HG03575 (cell line): ENCODE measurements around the gene TPGS1.

Source experiments
- ATAC-seq: cut with Tn5 transposase; IDR thresholded peaks from one replicate; pipeline ENCODE4 v1.9.1; 2021; ENCODE audit not compliant: unreplicated experiment, insufficient number of reproducible peaks, low FRiP score; ENCODE audit errors: extremely low read depth

TPGS1 gene, protein sequence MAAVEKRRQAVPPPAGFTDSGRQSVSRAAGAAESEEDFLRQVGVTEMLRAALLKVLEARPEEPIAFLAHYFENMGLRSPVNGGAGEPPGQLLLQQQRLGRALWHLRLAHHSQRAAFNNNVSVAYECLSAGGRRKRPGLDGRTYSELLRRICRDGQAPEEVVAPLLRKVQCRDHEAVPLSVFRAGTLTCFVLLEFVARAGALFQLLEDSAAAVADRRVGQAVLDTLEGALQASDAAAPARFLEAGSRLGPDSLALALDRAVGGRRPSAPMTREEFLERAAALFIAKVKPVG

DNA sequence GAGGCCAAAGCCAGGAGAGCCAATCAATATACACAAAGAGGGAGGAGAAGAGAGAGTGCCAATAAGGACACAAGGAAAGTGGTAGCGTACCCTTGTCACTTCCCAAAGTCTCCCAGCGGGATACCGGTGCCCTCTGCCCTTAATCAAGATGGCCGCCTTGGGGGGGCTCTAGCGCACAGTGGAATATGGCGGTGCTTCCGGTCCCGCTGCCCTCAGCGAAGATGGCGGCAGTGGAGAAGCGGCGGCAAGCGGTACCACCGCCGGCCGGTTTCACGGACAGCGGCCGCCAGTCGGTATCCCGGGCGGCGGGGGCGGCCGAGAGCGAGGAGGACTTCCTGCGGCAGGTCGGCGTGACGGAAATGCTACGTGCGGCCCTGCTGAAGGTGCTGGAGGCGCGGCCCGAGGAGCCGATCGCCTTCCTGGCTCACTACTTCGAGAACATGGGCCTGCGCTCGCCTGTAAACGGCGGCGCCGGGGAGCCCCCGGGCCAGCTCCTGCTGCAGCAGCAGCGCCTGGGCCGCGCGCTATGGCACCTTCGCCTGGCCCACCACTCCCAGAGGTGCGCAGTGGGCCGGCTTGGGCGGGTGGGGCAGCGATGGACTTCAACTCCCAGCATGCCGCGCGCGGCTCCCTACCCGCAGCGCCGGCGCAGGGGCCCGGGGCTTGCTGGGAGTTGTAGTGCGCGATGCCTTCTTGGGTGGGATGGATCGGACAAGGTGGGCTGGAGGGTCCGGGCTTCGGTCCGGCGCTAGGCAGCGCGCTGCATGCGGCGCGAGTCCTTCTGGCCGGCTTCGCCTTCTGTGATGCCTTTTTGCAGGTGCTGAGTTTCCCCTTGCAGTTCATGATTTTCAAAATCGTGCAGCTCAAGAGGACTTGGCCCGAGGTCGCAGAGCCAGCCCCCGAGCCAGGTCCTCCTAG lies at the start of gene TPGS1:
TSS of gene TPGS1 (plus strand) at position 212 of the 918 bp plus-strand sequence. CDS start at position 222, 10 bp downstream.
- ATAC-seq: peak; percentile 32

DNA sequence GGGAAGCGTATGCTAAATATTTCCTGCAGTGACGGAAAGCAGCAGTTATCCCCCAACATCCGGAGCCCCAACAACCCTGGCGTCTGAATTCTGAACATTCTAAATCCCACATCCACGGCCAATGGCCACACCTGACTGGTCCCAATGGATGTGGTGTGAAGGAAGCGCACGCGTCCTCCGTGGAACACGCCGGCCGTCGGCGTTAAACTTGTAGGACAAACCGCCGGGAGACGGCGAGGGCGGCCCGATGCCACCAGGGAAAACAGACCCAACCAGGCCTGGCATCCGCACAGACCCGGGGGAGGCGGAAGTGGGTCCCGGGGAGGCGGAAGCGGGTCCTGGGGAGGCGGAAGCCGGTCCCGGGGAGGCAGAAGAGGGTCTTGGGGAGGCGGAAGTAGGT lies 49.7 kb upstream of the TPGS1 start:
- no peak for ATAC-seq

DNA sequence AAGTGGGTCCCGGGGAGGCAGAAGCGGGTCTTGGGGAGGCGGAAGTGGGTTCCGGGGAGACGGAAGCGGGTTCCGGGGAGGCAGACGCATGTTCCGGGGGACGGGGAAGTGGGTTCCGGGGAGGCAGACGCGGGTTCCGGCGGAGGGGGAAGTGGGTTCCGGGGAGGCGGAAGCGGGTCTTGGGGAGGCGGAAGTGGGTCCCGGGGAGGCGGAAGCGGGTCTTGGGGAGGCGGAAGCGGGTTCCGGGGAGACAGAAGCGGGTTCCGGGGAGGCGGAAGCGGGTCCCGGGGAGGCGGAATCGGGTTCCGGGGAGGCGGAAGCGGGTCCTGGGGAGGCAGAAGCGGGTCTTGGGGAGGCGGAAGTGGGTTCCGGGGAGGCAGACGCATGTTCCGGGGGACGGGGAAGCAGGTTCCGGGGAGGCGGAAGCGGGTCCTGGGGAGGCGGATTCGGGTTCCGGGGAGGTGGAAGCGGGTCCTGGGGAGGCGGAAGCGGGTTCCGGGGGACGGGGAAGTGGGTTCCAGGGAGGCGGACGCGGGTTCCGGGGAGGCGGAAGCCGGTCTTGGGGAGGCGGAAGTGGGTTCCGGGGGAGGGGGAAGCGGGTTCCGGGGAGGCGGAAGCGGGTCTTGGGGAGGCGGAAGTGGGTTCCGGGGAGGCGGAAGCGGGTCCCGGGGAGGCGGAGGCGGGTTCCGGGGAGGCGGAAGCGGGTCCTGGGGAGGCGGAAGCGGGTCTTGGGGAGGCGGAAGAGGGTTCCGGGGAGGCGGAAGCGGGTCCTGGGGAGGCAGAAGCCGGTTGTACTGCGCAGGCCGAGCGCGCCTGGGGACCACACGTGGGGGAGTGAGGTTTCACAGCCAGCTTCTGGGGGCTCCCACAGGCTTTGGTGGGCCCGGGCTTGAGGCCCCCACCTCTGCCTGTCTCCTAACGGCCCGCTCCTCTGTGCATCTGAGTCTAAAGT lies 48.9 kb upstream of the TPGS1 start:
- no peak for ATAC-seq

DNA sequence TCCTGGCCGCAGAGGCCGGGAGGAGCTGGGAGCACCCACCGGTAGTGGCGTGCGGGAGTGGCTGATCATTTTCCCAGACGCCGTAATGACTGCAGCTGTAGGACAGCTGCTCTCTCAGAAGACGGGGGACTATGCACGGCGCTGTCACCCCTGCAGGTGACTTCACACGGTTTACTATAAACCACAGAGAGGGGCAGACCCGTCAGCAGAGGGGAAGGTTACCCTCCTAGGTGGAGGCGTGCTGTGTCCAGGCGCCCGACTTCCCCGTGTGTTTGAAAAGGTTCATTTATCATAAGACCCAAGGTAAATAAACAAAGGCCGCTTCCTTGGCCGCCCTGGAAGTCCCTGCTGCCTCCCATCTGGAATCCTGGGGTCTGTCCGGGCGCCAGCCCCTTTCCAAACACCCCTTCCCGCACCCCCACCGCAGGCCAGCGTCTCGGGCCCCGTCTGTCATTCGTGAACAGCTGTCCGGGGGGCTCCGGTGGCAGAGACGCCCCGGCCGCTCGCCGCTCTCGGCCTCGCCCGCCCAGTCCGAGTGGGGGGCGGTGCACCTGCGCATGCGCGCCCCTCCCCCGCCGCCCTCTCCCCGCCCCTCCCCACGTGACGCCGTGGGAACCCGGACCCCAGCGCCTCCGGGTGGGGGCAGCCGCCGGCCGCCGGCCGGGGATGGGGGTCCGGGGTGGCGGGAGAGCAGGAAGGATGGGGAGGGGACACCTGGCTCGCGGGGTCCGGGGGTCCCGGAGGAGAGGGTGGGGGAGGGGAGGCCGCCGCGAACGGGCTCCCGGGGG lies 47.4 kb upstream of the TPGS1 start:
- no peak for ATAC-seq

DNA sequence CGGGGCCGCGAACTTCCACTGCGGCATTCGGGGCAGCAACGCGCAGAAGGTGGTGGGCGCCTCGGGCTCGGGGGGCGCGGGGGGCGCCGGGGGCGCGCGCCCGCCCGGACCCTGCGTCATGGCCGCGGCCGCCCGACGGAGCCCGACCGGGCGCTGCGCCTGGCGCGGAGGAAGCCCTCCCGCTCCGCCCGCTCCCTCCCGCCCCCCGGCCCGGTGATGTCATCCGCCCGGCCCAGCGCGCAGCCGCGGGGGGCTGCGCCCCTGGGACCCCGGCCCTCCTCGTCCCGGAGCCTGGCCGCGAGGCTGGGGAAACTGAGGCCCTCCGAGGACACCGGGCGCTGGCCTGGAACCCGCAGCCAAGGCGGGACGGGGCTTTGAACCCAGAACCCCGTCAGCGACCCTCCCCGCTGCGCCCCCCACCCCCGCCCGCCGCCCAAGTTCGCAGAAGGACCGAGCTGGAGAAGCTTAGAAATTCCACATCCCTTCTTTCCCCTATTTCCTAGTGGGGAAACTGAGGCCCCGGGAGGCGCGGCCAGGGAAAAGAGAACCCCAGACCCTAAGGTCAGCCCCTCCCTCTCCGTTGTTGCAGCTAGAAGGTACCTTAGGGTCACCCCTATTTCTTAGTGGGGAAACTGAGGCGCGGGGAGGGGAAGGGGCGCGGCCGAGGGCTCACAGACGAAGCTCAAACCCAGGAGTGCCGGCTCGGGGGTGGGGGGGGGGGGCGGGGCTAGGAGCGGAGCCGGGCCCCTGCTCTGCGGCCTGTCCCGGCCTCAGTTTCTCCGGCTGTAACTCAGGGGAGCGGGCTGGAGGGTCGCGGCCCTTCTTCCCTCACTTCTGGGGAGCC lies 46.2 kb upstream of the TPGS1 start, which contains the start of gene SHC2:
TSS of gene SHC2 (minus strand) at position 157 of the 844 bp plus-strand sequence. CDS start at position 120, 37 bp downstream.
- no peak for ATAC-seq

DNA sequence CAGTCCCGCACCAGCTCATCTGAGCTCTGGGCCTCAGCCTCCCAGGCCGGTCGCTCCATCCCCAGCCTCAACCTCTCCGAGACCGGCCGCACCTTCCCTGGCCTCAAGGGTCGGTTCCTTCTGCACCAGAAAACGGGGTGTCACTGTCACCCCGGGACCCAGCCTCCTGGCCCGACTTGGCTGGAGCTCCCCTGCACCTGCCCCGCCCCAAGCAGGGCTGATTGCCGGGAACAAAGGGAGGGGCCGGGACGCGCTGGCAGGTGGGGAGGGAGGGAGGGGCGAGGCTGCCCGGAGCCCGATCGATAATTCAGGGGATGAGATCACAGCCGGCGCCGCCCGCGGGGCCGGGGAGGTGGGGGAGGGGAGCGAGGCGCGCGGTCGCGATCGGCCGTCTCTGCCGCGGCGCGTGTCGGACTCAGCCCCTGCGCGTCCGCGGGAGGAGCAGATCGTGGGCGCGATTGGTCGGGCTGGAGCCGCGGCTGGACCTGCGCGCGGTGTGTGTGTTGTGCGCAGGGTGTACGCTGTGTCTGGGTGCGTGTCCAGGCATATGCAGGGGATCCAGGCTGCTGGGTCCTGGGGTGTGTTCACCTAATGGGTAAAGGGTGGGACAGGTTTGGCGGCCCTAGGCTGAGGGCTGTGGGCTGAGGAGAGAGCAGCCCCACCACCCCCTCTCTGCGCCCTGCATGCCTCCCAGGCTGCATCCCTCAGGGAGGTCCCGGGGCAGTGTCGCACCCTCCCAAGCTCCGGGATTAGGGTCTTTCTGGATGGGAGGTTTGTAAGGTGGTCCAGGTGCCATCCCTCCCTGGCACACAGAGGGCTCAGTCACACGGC lies 45.4 kb upstream of the TPGS1 start:
- ATAC-seq: no peak

DNA sequence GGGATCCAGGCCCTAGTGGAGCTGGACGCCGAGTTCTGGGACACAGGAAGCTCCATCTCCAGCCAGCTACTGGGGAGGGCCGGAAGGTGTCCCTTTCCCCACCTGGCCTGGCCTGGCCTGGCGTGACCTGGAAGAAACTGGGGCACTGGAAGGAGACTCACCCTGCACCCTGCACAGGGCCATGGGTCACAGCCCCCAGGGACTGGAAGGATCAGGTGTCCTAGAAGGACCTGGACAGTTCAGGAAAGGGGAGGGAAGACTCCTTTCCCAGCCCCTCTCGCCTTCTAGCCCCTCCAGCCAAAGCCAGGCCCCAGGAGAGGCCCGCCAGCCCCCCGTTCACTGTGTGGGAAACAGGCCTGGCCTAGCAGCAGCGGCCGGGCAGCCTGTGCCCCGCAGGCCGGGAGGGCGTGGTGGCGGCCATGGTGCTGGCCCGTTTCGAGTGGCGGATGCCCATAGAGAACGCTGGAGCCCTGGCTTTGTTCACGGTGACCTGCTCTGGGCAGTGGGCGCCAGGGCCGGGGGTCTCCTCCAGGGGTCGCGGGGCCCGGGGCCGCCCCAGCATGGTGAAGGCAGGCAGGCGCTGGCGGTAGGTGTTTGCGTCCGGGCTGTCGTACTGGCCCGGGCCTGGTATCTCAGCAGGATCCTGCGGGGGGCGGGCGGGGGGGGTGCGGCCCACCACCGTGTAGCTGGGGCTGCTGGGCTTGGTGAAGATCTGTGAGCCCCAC lies 43.7 kb upstream of the TPGS1 start:
- no peak for ATAC-seq

DNA sequence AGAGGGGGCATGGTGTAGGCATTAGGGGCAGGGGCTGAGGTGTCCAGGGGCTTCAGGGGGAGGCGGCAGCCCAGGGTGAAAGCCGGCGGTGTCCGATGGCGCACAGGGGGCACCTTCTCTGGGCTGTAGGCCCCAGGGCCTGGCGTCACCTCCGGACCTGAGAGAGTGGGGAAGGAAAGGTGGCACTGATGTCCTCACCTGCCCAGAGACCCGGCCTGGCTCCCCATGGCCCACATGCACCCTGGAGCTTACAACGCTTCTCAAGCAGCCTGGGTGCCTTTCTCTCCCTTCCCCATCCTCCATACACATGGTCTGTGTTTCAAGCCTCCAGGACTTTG lies 43.1 kb upstream of the TPGS1 start:
- ATAC-seq: no peak

DNA sequence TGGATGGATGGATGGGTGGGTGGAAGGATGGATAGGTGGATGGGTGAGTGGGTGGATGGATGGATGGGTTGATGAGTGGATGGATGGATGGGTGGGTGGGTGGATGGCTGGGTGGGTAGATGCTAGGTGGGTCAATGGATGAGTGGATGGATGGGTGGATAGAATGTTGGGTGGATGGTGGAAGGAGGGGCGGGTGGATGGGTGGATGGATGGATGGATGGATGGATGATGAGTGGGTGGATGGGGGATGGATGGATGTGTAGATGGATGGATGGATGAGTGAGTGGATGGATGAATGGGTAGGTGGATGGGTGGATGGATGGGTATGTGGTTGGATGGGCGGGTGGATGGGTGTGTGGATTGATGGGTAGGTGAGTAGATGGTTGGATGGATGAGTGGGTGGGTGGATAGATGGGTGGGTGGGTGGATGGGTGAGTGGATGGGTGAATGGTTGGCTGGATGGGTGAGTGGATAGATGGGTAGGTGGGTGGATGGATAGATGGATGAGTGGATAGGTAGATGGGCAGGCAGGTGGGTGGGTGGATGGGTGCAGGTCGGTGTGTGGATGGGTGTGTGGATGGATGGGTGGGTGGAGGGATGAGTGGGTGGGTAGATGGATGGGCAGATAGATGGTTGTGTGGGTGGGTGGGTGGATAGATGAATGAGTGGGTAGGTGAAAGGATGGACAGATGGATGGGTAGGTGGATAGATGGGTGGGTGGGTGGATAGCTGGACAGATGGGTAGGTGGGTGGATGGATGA lies 42.1 kb upstream of the TPGS1 start:
- ATAC-seq: no peak

DNA sequence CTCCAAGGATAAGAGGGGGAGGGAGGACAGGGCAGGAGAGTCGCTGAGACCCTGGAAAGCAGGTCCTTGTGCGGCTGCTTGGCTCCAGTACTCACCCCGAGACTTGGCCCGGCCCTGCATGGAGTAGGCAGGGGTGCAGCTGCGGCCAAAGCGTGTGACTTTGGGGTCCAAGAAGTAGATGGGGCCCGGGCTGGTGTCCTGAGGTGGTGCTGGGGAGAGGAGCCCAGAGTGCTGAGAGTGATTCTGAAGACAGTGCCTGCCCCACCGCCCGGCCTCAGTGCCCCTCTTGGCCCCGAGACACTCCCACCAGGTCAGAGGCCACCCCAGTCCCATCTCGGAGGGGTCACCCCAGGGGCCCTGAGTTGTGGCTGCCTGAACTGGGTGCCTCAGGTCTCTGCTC lies 39.7 kb upstream of the TPGS1 start:
- no peak for ATAC-seq

DNA sequence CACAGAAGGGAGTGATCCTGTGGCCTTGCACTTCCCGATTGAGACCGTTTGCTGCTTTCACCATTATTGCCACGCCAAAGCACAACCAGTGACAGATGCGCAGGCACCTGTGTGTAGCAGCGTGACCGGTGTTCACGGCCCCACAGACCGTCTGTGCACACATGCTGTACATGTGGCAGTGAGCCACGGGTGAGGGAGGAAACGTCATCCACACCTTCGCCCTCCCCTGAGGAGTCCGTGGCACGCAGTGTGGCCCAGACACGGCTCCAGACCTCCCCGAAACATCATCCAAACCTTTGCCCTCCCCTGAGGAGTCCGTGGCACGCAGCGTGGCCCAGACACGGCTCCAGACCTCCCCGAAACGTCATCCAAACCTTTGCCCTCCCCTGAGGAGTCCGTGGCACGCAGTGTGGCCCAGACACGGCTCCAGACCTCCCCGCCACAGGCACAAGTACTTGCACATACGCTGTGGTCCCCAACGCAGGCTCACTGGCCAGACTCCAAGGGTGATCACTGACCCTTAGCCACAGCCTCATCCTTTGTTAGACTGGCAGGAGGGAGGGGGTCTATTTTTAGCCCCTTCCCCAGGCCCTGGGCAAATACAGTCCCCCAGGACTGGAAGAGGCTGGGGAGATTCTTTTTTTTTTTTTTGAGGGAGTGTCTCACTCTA lies 38.6 kb upstream of the TPGS1 start:
- no peak for ATAC-seq

DNA sequence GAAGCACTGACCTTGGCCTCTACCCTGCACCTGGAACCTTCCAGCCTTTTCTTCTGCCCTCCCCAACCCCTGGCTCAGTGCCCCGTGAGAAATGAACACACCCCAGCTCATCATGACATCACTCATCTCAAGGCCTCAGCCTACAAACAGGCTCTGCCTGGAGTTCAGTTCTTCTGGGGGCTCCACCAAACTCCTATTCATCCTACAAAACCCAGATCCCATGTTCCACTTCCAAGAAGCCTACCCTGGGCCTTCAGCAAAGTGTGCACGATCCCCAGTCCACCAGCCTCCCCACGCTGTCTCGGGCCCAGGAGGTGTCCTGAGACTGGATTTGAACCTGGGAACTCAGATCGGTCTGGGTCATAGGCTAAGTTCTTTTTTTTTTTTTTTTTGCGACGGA lies 37.5 kb upstream of the TPGS1 start:
- ATAC-seq: no peak

DNA sequence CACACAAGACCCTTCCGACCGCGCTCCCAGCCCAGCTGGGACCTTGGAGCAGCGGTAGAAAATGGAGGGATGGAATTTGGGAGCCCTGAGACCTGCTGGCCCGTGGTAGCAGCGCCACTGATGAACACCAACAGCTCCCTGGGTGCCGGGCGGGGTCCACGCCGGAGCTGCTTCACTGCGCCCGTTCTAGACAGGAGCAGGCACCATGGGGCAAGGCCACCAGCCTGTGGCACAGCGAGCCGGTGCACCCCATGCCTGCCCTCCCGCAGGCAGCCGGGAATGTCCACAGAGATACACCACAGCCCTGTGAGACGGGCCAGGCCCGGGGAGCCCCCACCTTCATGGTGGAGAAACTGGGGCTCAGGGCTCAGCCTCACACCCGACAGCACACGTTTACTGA lies 36.6 kb upstream of the TPGS1 start:
- no peak for ATAC-seq

DNA sequence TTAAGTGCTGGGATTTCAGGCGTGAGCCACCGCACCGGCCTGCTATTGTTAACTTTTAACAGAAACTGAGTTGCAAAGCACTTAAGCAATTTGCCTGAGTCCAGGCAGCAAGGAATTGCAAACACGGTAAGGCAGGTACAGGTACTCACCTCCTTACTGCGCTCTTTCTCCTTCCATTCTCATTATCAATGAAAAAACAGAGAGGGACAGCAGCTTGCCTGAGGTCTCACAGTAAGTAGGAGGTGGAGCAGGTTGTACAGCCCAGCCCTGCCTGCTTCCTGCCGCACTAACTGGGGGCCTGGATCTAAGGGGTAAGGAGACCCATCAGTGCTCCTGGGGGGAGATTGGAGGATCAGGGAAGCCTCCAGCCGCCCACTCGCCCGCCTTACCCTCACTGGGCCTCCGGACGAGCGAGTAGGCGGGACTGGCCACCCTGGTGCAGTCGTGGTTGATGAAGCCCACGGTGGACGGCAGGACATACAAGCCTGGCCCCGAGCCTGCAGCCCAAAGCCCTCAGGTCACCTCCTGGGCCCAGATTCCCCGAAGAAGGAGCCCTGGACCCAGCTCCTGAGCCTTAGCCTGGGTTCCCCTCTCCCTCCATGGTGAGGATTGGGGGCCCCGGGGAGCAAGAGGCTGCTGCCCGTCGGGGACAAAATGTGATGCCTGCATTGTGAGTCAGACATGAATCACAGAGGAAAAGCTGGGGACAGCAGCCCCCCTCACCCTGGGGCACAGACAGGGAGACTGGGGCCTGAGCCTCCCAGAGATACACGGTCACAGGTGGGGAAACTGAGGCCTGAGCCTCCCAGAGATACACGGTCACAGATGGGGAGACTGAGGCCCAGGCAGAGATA lies 35.1 kb upstream of the TPGS1 start:
- no peak for ATAC-seq
